Heart left ventricle (tissue), 16 donors: ENCODE measurements around the gene TRIM24. TPM values are rescaled to one million over a fixed set of nuclear protein-coding genes. Genes with fewer than 3 reads are reported as not detected.

ENCODE experiments used
- ATAC-seq, 4 donors: fragments of 200-7000 bp; cut with Tn5 transposase; one replicate each; pipeline ENCODE4 v1.9.1; 2020 to 2022; ENCODE audit warnings: moderate library complexity in 4 of 4, mild to moderate bottlenecking in 3 of 4, moderate number of reproducible peaks in 1 of 4
- DNase-seq, 5 donors: peaks; one replicate each; pipeline ENCODE4 v3.0.0-alpha.2; 2020
- H3K27ac ChIP-seq, 12 donors: fragments of 200-600 bp; sonication (generic) in 4 of 12; one replicate each; pipeline versions ENCODE4 v1.5.0 to v1.8.0; 2016 to 2022; ENCODE audit warnings: mild to moderate bottlenecking in 2 of 12
- H3K27me3 ChIP-seq, 9 donors: fragments of 200-600 bp; sonication (generic) in 2 of 9; one replicate each; pipeline versions ENCODE4 v1.5.1 to v1.8.0; 2016 to 2022; ENCODE audit warnings: mild to moderate bottlenecking in 3 of 9
- H3K36me3 ChIP-seq, 9 donors: fragments of 200-600 bp; sonication (generic) in 2 of 9; one replicate each; pipeline versions ENCODE4 v1.5.0 to v1.8.0; 2018 to 2022; ENCODE audit warnings: mild to moderate bottlenecking in 2 of 9
- H3K4me1 ChIP-seq, 12 donors: fragments of 200-600 bp; sonication (generic) in 4 of 12; one replicate each; pipeline versions ENCODE4 v1.5.0 to v1.8.0; 2016 to 2022; ENCODE audit warnings: mild to moderate bottlenecking in 3 of 12
- H3K4me3 ChIP-seq, 12 donors: fragments of 200-600 bp; sonication (generic) in 4 of 12; one replicate each; pipeline versions ENCODE4 v1.5.0 to v1.8.0; 2017 to 2022; ENCODE audit warnings: mild to moderate bottlenecking in 9 of 12, moderate library complexity in 4 of 12
- H3K9me3 ChIP-seq, 12 donors: fragments of 200-600 bp; sonication (generic) in 4 of 12; one replicate each; pipeline versions ENCODE4 v1.5.0 to v1.8.0; 2016 to 2022; ENCODE audit warnings: mild to moderate bottlenecking in 1 of 12
- CTCF ChIP-seq, 12 donors: fragments of 200-600 bp; sonication (generic) in 4 of 12; IDR thresholded peaks; one replicate each; pipeline versions ENCODE4 v1.5.0 to v1.8.0; 2018 to 2022; ENCODE audit warnings: antibody characterized with exemption in 12 of 12, mild to moderate bottlenecking in 5 of 12
- POLR2A ChIP-seq, 2 donors: fragments of 450-650 bp; IDR thresholded peaks; one replicate each; pipeline ENCODE4 v1.6.1; 2017; ENCODE audit warnings: antibody characterized with exemption in 2 of 2, mild to moderate bottlenecking in 2 of 2, moderate library complexity in 2 of 2
- WGBS, 4 donors: extraction: QIAGEN DNeasy Blood & Tissue Kit in 2 of 4; methylation state at CpG; one replicate each; pipeline versions ENCODE4 v1.1.5 to v1.1.7; 2013 to 2018; 5-methylcytosine and 5-hydroxymethylcytosine counted together
- intact Hi-C, 10 donors: fragments of 100-400 bp; cut with DNase I; formaldehyde crosslinking; loops; one replicate each; pipeline versions ENCODE4 v1.11.1 to v1.14.2; 2022
- polyA plus RNA-seq, 2 donors: library from polyadenylated mRNA; stranded (reverse); fragments of 200-250 nt; gene quantifications; one replicate each; pipeline ENCODE4 v1.2.3, GENCODE V29; 2013
- total RNA-seq, 9 donors: library from RNA; depleted of rRNA in 2 of 9; stranded (reverse); fragments of >200 nt in 2 of 9; fragmentation: NEBNext Ultra II Directional in 3 of 9; extraction: Animal tissue kit (Norgen Biotek cat#: 25700) in 3 of 9; gene quantifications; one replicate each; pipeline versions ENCODE4 v1.1.0 to v1.2.4, GENCODE V29; 2016 to 2023
- donor health status: ischemic (EF 13 %, LVEDD 7.1; RV severe dilation, severe dysfunction).
- donor health status: healthy with polysubstance abuse.
- donor health status: DM: no; HTN: yes; CAD: no.
- donor health status: DM: no; HTN: no; CAD: no.
- donor health status: ischemic (EF 25% LVEDD 6.9; RV normal size, moderate dysfunction).
- donor health status: ischemic (EF 25% LVEDD 5.7; RV mildly dilated, moderate dysfunction).
- donor health status: healthy.
- donor health status: DM: yes; HTN: yes; CAD: no.
- donor health status: ischemic (EF 35%, LVEDD 5.7; RV mildly dilated, moderate dysfunction).
- donor health status: nonischemic (EF 11% LVEDD 7.7; RV severe dilation, severe dysfunction).
- donor health status: DM: yes; HTN: yes; CAD: no.
- donor health status: PGD.
- donor health status: ischemic (EF 29% LVEDD 5.4; RV normal size, mild dysfunction).
- donor health status: nonischemic (EF 23%, LVEDD 6.1; RV moderate dilation, normal function).

The TRIM24 gene
- total and polyA plus RNA-seq, 11 donors = 9.0 to 27.2 (median 16.8) TPM

GRCh38 chr7:138616085-138616484 lies 156.0 kb downstream of the TRIM24 start:
- ATAC-seq (no peak), DNase-seq (no peak)
- TF ChIP-seq POLR2A (IDR thresholded peaks at IDR 0.05) = no peak
- TF ChIP-seq CTCF (IDR thresholded peaks at IDR 0.05) = no peak
- no peaks in the 10 kb centered on the region for H3K36me3 ChIP-seq
- intact Hi-C loops = no loop called here
- H3K27ac ChIP-seq = no peak overlapping the region
- H3K9me3 ChIP-seq = no peaks in the 10 kb centered on the region
- no peaks in the 10 kb centered on the region for H3K4me1 ChIP-seq
- no peak overlapping the region for H3K4me3 ChIP-seq
- no peaks in the 10 kb centered on the region for H3K27me3 ChIP-seq
- 94 to 98% (median 97%) methylated on average over 6 of the region's 6 CpGs for WGBS, 4 donors

- ATAC-seq (no peak), DNase-seq (no peak)
- H3K4me3 ChIP-seq = no peak overlapping the region
- no peak overlapping the region for H3K27ac ChIP-seq
- 86 to 91% (median 89%) methylated on average over 10 of the region's 10 CpGs for WGBS, 4 donors
- H3K27me3 ChIP-seq = no peaks in the 10 kb centered on the region
- H3K36me3 ChIP-seq = no peaks in the 10 kb centered on the region
- no peaks in the 10 kb centered on the region for H3K4me1 ChIP-seq
- intact Hi-C loops = no loop called here
- H3K9me3 ChIP-seq = no peaks in the 10 kb centered on the region
- TF ChIP-seq POLR2A (IDR thresholded peaks at IDR 0.05) = no peak
- TF ChIP-seq CTCF (IDR thresholded peaks at IDR 0.05) = no peak
Observed at GRCh38 chr7:138618506-138618905, 158.4 kb downstream of the TRIM24 start.

GRCh38 chr7:138618933-138619332 lies 158.9 kb downstream of the TRIM24 start:
- H3K36me3 ChIP-seq = no peaks in the 10 kb centered on the region
- H3K4me1 ChIP-seq = no peaks in the 10 kb centered on the region
- H3K27ac ChIP-seq = no peak overlapping the region
- no peaks in the 10 kb centered on the region for H3K27me3 ChIP-seq
- no peak for TF ChIP-seq CTCF (IDR thresholded peaks at IDR 0.05)
- TF ChIP-seq POLR2A (IDR thresholded peaks at IDR 0.05) = no peak
- H3K4me3 ChIP-seq = no peak overlapping the region
- no peak for ATAC-seq
- H3K9me3 ChIP-seq = no peaks in the 10 kb centered on the region
- intact Hi-C loops = no loop called here
- no peak for DNase-seq

GRCh38 chr7:138622841-138623240 lies 162.8 kb downstream of the TRIM24 start:
- 84 to 99% (median 96%) methylated on average over 1 of the region's 1 CpG for WGBS, 4 donors
- no peak for TF ChIP-seq CTCF (IDR thresholded peaks at IDR 0.05)
- no peak for TF ChIP-seq POLR2A (IDR thresholded peaks at IDR 0.05)
- Histone ChIP-seq H3K36me3 (no peaks in the 10 kb centered on the region), H3K27ac (no peak overlapping the region), H3K9me3 (no peaks in the 10 kb centered on the region), H3K4me3 (no peak overlapping the region), H3K27me3 (no peaks in the 10 kb centered on the region), H3K4me1 (peaks cover 0 to 12% (median 0%) of the 10 kb centered on the region in 12 donors)
- DNase-seq (no peak), ATAC-seq (no peak)
- intact Hi-C loops = no loop called here
